ENCODE measurements around the gene UNKL.

Gene UNKL

GRCh38 chr16:1401758-1402154 is 12.7 kb downstream of the UNKL start:
- no peak for TF ChIP-seq CTCF (IDR thresholded peaks at IDR 0.05; ENCODE audit: low read depth, low read length)
- H3K4me3 ChIP-seq (replicated peaks in 1 of 2; ENCODE audit: low read depth in 2 of 2, low read length in 2 of 2): no peak overlapping the region
- DNase-seq (ENCODE audit: low read depth in 2 of 2): no peak

GRCh38 chr16:1401061-1401757 is 13.3 kb downstream of the UNKL start:
- DNase-seq (ENCODE audit: low read depth in 2 of 2): no peak
- no peak overlapping the region for H3K4me3 ChIP-seq (replicated peaks in 1 of 2; ENCODE audit: low read depth in 2 of 2, low read length in 2 of 2)
- TF ChIP-seq CTCF (IDR thresholded peaks at IDR 0.05; ENCODE audit: low read depth, low read length): no peak

- DNase-seq (ENCODE audit: low read depth in 2 of 2): no peak
- no peak overlapping the region for H3K4me3 ChIP-seq (replicated peaks in 1 of 2; ENCODE audit: low read depth in 2 of 2, low read length in 2 of 2)
- TF ChIP-seq CTCF (IDR thresholded peaks at IDR 0.05; ENCODE audit: low read depth, low read length): no peak
Measured at GRCh38 chr16:1398826-1399581, 15.5 kb downstream of the UNKL start.

DNA sequence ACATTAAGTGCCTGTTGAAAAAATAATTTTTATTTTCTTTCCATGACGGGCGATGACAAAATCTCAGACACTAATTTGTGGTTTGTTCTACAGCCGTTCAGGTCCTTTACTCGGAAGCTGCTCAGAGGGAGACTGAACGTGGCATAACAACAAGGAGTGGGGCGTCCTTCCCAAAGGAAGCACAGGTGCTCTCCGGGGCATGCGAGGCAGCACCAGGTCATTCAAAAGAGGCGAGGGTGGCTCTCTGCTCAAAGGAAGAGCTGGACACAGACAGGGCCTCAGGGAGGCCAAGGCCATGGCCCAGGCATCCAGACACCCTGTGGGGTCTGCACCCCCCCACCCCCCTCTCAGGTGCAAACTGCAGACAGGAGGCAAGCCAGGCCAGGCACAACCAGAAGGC is 16.2 kb downstream of the UNKL start:
- H3K4me3 ChIP-seq (replicated peaks in 1 of 2; ENCODE audit: low read depth in 2 of 2, low read length in 2 of 2): no peak overlapping the region
- no peak for DNase-seq (ENCODE audit: low read depth in 2 of 2)
- no peak for TF ChIP-seq CTCF (IDR thresholded peaks at IDR 0.05; ENCODE audit: low read depth, low read length)

GRCh38 chr16:1397779-1398178 is 16.7 kb downstream of the UNKL start:
- no peak for DNase-seq (ENCODE audit: low read depth in 2 of 2)
- H3K4me3 ChIP-seq (replicated peaks in 1 of 2; ENCODE audit: low read depth in 2 of 2, low read length in 2 of 2): no peak overlapping the region
- TF ChIP-seq CTCF (IDR thresholded peaks at IDR 0.05; ENCODE audit: low read depth, low read length): no peak

DNA sequence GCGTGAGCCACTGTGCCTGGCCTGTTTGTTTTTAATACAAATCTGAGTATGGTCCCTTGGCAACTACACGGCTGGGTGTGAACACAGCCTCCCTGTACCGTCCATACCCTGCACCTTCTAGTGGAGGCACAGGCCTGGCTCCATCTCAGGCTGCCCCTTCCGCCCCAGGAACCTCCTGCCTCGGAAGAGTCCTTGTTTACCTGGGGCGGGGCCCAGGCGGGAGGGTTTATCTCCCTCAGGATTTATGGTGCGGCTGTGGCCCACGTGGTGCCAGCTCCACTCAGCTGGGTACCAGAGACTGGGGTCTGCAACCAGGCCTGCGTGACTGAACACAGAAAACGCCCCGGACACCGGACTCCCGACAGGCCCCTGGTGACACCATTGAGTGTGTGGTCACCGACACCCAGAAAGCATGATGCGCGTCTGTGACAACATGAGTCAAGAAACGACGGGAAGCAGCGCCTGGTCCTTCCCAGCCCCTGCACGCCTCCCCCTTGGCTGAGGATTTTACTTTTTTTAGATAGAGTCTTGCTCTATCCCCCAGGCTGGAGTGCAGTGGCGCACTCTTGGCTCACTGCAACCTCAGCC is 19.0 kb downstream of the UNKL start:
- no peak for TF ChIP-seq CTCF (IDR thresholded peaks at IDR 0.05; ENCODE audit: low read depth, low read length)
- H3K4me3 ChIP-seq (replicated peaks in 1 of 2; ENCODE audit: low read depth in 2 of 2, low read length in 2 of 2): no peak overlapping the region
- no peak for DNase-seq (ENCODE audit: low read depth in 2 of 2)

Measured in cardiac fibroblast (primary cell).